Nephron (organoid): Measurements from ENCODE around the gene MYEF2.
A peak's percentile ranks its signal among the peaks of the same experiment; 100 is the strongest.

ENCODE experiments used
- H3K27ac Mint-ChIP-seq, 3 experiments: 2 replicates each; pipeline ENCODE4 v1.8.0; 2020; ENCODE audit warnings: mixed read lengths in 3 of 3, mild to moderate bottlenecking in 2 of 3, moderate library complexity in 1 of 3
- H3K27me3 Mint-ChIP-seq: 2 replicates; pipeline ENCODE4 v1.8.0; 2021; ENCODE audit warnings: low read depth, mild to moderate bottlenecking, moderate library complexity, mixed read lengths
- H3K36me3 Mint-ChIP-seq: 2 replicates; pipeline ENCODE4 v1.8.0; 2020; ENCODE audit warnings: low read depth, mixed read lengths
- H3K4me1 Mint-ChIP-seq: 2 replicates; pipeline ENCODE4 v1.8.0; 2020; ENCODE audit warnings: mixed read lengths
- H3K4me3 Mint-ChIP-seq, 3 experiments: 2 replicates each; pipeline ENCODE4 v1.8.0; 2020; ENCODE audit warnings: mild to moderate bottlenecking in 3 of 3, mixed read lengths in 3 of 3, moderate library complexity in 2 of 3
- H3K9me3 Mint-ChIP-seq: 2 replicates; pipeline ENCODE4 v1.8.0; 2020; ENCODE audit warnings: mixed read lengths
- TF ChIP-seq, protein P1 (sequence below), 3 experiments: fragments of 200-600 bp; sonication (generic); IDR thresholded peaks; one replicate each; pipeline ENCODE4 v1.5.0; 2021; ENCODE audit warnings: antibody characterized with exemption in 3 of 3; ENCODE audit not compliant: unreplicated experiment in 3 of 3

The MYEF2 gene

DNA sequence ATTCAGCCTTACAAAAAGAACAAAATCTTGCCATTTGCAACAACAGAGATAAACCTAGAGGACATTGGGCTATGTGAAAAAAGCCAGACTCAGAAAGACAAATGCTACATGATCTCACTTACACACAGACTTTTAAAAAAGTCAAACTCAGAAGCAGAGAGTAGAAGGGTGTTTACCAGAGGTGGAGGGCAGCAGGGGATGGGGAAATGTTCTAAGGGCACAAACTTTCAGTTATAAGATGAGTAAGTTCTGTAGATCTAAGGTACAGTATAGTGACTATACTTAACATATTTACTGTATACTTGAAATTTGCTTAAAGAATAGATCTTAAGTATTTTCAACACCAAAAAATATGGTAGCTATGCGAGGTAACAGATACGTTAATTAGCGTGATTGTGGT is 3.0 kb downstream of the MYEF2 start:
- TF ChIP-seq, protein P1, sequence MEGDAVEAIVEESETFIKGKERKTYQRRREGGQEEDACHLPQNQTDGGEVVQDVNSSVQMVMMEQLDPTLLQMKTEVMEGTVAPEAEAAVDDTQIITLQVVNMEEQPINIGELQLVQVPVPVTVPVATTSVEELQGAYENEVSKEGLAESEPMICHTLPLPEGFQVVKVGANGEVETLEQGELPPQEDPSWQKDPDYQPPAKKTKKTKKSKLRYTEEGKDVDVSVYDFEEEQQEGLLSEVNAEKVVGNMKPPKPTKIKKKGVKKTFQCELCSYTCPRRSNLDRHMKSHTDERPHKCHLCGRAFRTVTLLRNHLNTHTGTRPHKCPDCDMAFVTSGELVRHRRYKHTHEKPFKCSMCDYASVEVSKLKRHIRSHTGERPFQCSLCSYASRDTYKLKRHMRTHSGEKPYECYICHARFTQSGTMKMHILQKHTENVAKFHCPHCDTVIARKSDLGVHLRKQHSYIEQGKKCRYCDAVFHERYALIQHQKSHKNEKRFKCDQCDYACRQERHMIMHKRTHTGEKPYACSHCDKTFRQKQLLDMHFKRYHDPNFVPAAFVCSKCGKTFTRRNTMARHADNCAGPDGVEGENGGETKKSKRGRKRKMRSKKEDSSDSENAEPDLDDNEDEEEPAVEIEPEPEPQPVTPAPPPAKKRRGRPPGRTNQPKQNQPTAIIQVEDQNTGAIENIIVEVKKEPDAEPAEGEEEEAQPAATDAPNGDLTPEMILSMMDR (IDR thresholded peaks at IDR 0.05; ENCODE audit: unreplicated experiment in 3 of 3), result no peak
- no peaks in the 10 kb centered on the region for H3K27me3 Mint-ChIP-seq
- peaks cover 16% of the 10 kb centered on the region for H3K4me1 Mint-ChIP-seq
- peak overlapping the region in 2 of 3 experiments; percentile 3 to 25 for H3K4me3 Mint-ChIP-seq
- peaks cover 28% of the 10 kb centered on the region for H3K9me3 Mint-ChIP-seq
- H3K36me3 Mint-ChIP-seq, result peaks cover 49% of the 10 kb centered on the region
- H3K27ac Mint-ChIP-seq, result no peak overlapping the region

- Mint-ChIP-seq H3K36me3 (peaks cover 70% of the 10 kb centered on the region), H3K4me3 (no peak overlapping the region)
Observed at GRCh38 chr15:48170981-48171380, 7.1 kb downstream of the MYEF2 start.

GRCh38 chr15:48168616-48169015 is 9.5 kb downstream of the MYEF2 start:
- TF ChIP-seq, protein P1 (IDR thresholded peaks at IDR 0.05; ENCODE audit: unreplicated experiment in 3 of 3), result no peak
- peaks cover 70% of the 10 kb centered on the region for H3K36me3 Mint-ChIP-seq
- H3K27ac Mint-ChIP-seq, result peak overlapping the region in 1 of 3 experiments; percentile 12

More at GRCh38 chr15:48170981-48171380, 7.1 kb downstream of the MYEF2 start:
- Mint-ChIP-seq H3K4me1 (no peaks in the 10 kb centered on the region), H3K27ac (no peak overlapping the region), H3K27me3 (no peaks in the 10 kb centered on the region), H3K9me3 (peaks cover 28% of the 10 kb centered on the region)
- TF ChIP-seq, protein P1 (IDR thresholded peaks at IDR 0.05; ENCODE audit: unreplicated experiment in 3 of 3), result no peak

GRCh38 chr15:48153526-48153925 is 24.6 kb downstream of the MYEF2 start:
- Mint-ChIP-seq H3K36me3 (peaks cover 44% of the 10 kb centered on the region), H3K4me3 (no peak overlapping the region), H3K27me3 (no peaks in the 10 kb centered on the region), H3K27ac (no peak overlapping the region), H3K4me1 (no peaks in the 10 kb centered on the region), H3K9me3 (no peaks in the 10 kb centered on the region)
- TF ChIP-seq, protein P1 (IDR thresholded peaks at IDR 0.05; ENCODE audit: unreplicated experiment in 3 of 3), result no peak

More at GRCh38 chr15:48168616-48169015, 9.5 kb downstream of the MYEF2 start:
- no peaks in the 10 kb centered on the region for H3K27me3 Mint-ChIP-seq
- H3K4me1 Mint-ChIP-seq, result no peaks in the 10 kb centered on the region
- no peak overlapping the region for H3K4me3 Mint-ChIP-seq
- peaks cover 20% of the 10 kb centered on the region for H3K9me3 Mint-ChIP-seq

DNA sequence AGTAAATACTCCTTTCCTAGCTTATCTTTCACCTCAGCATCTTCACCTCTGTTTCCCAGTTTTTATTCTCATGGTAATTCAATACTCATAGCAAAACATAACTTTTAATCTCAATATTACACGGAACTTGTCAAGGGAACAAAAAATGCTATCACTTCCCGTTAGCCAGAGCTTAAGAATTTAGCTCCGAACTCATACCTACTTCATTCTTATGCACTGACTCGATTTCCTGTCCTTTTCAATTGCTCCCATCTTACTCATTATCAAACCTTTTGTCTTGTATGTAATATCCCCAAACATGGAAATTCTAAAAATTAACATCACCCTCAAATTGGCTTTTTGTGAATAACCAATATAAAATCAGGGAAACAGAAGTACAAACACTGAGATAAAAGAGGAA is 28.2 kb downstream of the MYEF2 start:
- H3K27ac Mint-ChIP-seq, result no peak overlapping the region
- H3K27me3 Mint-ChIP-seq, result no peaks in the 10 kb centered on the region
- no peak overlapping the region for H3K4me3 Mint-ChIP-seq
- H3K9me3 Mint-ChIP-seq, result no peaks in the 10 kb centered on the region
- peaks cover 43% of the 10 kb centered on the region for H3K36me3 Mint-ChIP-seq
- TF ChIP-seq, protein P1 (IDR thresholded peaks at IDR 0.05; ENCODE audit: unreplicated experiment in 3 of 3), result no peak
- peaks cover 9% of the 10 kb centered on the region for H3K4me1 Mint-ChIP-seq

DNA sequence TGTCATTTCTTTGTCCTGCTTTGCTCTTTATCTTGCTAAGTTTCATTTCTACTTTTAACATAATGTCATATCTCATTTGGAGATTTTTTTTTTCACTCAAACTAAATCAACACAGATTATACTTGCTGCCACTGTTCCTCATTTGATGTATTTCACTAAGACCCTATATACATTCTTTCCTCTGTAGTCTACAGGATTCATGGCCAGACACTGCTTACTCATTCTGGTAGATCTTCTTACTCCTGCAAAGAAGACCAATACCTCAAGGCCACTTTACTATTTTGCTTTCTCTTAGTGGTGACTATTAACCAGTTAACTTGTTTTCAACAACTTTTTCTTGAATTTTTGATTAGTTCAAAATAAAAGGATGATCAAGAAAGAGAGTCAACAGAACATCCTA is 30.7 kb downstream of the MYEF2 start:
- peaks cover 35% of the 10 kb centered on the region for H3K36me3 Mint-ChIP-seq
- peaks cover 23% of the 10 kb centered on the region for H3K4me1 Mint-ChIP-seq
- TF ChIP-seq, protein P1 (IDR thresholded peaks at IDR 0.05; ENCODE audit: unreplicated experiment in 3 of 3), result no peak
- H3K4me3 Mint-ChIP-seq, result no peak overlapping the region
- H3K27me3 Mint-ChIP-seq, result no peaks in the 10 kb centered on the region
- no peak overlapping the region for H3K27ac Mint-ChIP-seq
- H3K9me3 Mint-ChIP-seq, result no peaks in the 10 kb centered on the region
